SK-N-MC (cell line): Measurements from ENCODE around the gene ZP1.

ENCODE experiments used
- DNase-seq: peaks from one replicate; pipeline ENCODE4 v3.0.0-alpha.2; 2011; ENCODE audit warnings: low read depth, low spot score
- H3K27ac ChIP-seq: fragments of 200-600 bp; sonication (generic); 2 replicates; pipeline ENCODE4 v1.5.1; 2016; ENCODE audit warnings: mixed run types
- H3K36me3 ChIP-seq: fragments of 200-600 bp; sonication (generic); 2 replicates; pipeline ENCODE4 v1.6.1; 2017; ENCODE audit warnings: antibody characterized with exemption, low read length, mixed read lengths; ENCODE audit not compliant: insufficient read depth
- H3K4me3 ChIP-seq: fragments of 200-600 bp; sonication (generic); 2 replicates; pipeline ENCODE4 v1.5.1; 2016
- H3K9ac ChIP-seq: fragments of 200-600 bp; sonication (generic); 2 replicates; pipeline ENCODE4 v1.8.0; 2017; ENCODE audit warnings: mixed run types, mixed read lengths; ENCODE audit not compliant: insufficient read length
- H3K9me3 ChIP-seq: fragments of 200-600 bp; sonication (generic); 2 replicates; pipeline ENCODE4 v1.6.1; 2017; ENCODE audit warnings: low read depth, mild to moderate bottlenecking, antibody characterized with exemption, low read length, moderate library complexity, mixed read lengths
- EZH2 ChIP-seq: fragments of 200-600 bp; sonication (generic); IDR thresholded peaks from one replicate; pipeline ENCODE4 v1.6.1; 2017; ENCODE audit warnings: antibody characterized with exemption
- FOXP2 ChIP-seq: optimal IDR thresholded peaks from 2 replicates; pipeline ENCODE3; 2011; ENCODE audit warnings: mild to moderate bottlenecking, moderate library complexity; ENCODE audit not compliant: insufficient read depth; ENCODE audit errors: extremely low read length, control extremely low read depth
- POLR2AphosphoS5 ChIP-seq: IDR thresholded peaks from 2 replicates; pipeline ENCODE4 v1.6.1; 2012; ENCODE audit warnings: mild to moderate bottlenecking, low read depth, low read length, borderline replicate concordance

ZP1 gene

GRCh38 chr11:60831501-60832079, 35.8 kb upstream of the ZP1 start:
- no peak overlapping the region for H3K4me3 ChIP-seq
- no peak for DNase-seq
- H3K9ac ChIP-seq, result no peak overlapping the region
- no peak overlapping the region for H3K27ac ChIP-seq
- TF ChIP-seq FOXP2 (no peak), POLR2AphosphoS5 (no peak), EZH2 (no peak)
- H3K9me3 ChIP-seq, result no peaks in the 10 kb centered on the region
- H3K36me3 ChIP-seq, result no peaks in the 10 kb centered on the region

DNA sequence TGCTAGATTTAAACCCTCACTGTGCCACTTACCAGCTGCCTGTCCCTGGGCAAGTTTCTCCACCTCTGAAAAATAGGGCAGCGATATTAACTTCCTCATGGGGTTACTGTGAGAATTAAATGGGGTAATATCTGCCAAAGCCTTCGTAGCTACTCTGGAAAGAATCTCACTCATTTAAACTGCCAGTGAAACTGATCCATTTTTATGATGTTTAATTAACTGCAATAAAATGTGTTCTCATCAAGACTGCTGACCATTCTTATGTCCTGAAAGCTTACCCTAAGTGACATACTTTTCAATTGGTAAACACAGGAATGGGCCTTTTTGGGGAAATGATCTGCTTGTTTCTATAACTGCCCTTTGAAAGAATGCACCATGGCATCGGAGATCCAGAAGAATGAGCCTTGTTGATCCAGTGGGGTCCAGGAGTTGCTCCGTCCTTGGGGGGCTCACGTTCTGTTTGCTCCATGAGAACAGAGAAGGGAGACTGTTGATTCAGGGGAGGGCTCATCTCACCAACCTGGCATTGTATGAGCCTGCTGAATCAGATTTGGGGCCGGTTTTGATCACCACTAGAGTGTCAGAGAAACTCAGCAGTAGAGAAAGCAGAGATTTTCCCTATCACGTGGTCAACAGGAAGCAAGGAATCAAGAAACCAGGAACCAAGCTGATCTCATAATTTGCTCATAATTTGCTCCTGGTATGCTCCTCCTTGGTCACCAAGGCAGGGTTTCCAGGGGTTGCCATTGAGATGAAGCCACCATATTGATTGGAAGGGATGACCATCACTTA, 32.4 kb upstream of the ZP1 start:
- no peak for TF ChIP-seq EZH2
- H3K9me3 ChIP-seq, result no peaks in the 10 kb centered on the region
- DNase-seq, result no peak
- no peak overlapping the region for H3K9ac ChIP-seq
- H3K4me3 ChIP-seq, result no peak overlapping the region
- no peak overlapping the region for H3K27ac ChIP-seq
- no peaks in the 10 kb centered on the region for H3K36me3 ChIP-seq

DNA sequence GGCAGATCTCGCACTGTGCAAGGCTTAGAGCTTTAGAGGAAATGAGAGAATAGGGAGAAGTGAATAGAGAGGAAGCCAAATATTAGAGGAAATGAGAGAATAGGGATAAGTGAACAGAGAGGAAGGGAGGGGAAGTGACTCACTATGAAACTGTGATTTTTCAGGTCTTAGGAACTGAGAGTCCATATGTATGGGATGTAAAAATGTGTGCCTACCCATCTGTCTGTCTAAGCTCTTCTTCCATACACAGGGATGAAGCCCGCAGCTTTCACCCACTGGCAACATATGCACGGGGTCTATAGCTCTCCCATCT, 31.9 kb upstream of the ZP1 start:
- Histone ChIP-seq H3K4me3 (no peak overlapping the region), H3K9ac (no peak overlapping the region)
- TF ChIP-seq FOXP2 (no peak), EZH2 (no peak), POLR2AphosphoS5 (no peak)

DNA sequence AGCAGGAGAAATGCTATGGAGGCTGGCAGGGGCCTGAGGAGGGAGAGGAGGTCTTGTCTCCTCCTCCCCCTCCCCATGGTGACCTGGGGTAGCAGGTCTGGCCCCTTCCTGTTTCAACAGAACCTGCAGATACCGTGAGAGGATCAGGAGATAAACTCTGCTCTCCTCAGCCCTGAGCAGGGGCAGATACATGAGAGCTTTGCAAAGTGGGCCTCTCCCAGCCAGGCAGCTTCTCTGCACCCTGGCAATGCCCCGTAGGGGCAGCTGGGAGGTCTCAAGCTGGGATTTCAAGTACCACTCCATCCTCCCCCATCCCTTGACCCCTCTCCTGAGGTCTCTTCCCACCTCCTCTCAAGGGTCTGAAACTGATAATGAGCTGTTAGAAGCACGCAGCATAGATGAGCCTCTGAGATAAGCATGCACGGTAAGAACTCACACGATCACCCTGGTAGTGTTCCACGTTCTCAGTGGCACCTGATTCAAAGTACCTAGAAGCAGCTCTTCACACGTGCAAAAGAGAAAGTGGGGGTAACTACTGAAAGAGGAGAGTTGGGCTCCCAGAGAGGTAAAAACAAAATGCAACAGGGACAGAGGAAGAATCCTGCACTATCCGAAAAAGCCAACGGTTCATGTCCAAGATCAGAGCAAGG, 30.4 kb upstream of the ZP1 start:
- DNase-seq, result no peak
- TF ChIP-seq EZH2, result no peak
- TF ChIP-seq POLR2AphosphoS5, result no peak
- TF ChIP-seq FOXP2, result no peak
- Histone ChIP-seq H3K36me3 (no peaks in the 10 kb centered on the region), H3K4me3 (no peak overlapping the region), H3K27ac (no peak overlapping the region), H3K9me3 (no peaks in the 10 kb centered on the region), H3K9ac (no peak overlapping the region)

More for the DNA sequence above, 31.9 kb upstream of the ZP1 start:
- Histone ChIP-seq H3K36me3 (no peaks in the 10 kb centered on the region), H3K9me3 (no peaks in the 10 kb centered on the region), H3K27ac (no peak overlapping the region)
- DNase-seq, result no peak

GRCh38 chr11:60838132-60838531, 29.2 kb upstream of the ZP1 start:
- Histone ChIP-seq H3K9ac (no peak overlapping the region), H3K27ac (no peak overlapping the region), H3K9me3 (no peaks in the 10 kb centered on the region), H3K4me3 (no peak overlapping the region), H3K36me3 (no peaks in the 10 kb centered on the region)
- DNase-seq, result no peak
- TF ChIP-seq EZH2 (no peak), POLR2AphosphoS5 (no peak), FOXP2 (no peak)

DNA sequence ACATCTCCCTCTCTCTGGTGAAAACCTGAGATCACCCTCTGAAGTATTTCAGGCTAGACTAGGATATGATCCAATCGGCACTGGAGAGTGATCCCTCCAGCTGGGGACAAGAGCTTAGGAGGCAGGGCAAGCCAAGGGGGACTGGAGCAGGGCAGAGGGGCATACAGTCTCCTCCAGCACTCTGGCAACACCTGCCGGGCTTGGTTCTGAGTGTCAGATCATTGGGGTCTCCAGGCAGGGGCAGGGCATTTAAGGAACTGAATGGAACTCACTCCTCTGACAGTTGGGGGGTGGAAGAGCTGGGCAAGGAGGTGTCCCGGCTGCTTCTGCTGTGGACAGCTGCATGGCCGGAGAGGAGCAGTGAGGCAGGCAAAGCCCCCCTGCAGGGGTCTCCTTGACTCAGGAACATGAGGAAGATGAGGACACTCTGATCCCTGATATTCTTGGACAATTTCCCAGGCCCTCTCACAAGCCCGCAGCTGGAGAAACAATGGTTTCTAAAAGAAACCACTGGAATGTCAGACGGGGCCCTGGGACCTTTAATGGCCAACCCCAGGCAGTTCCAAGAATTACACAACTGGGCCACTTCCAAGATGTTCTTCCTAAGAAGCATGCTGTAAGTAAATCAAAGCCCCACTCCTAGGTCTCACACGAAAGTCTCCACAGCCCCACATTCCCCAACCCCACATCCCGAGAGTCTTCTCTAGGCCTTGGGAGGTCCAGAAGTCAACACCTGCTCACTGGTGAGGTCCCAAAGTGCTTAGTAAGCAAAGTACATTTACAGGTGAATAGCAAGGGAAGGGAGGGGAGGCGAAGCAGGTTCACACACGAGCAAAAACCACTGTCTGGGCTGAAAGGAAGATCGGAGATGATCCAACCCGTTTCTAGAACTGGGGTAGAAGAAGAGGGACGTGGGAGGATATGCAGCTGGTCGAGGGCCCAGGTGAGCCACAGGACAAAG, 26.6 kb upstream of the ZP1 start:
- H3K27ac ChIP-seq, result no peak overlapping the region; the same call in 1 of the 2 replicates
- no peak for DNase-seq
- peaks cover 5% of the 10 kb centered on the region; the same call in 1 of the 2 replicates for H3K36me3 ChIP-seq
- H3K4me3 ChIP-seq, result no peak overlapping the region
- no peaks in the 10 kb centered on the region for H3K9me3 ChIP-seq
- H3K9ac ChIP-seq, result no peak overlapping the region
- TF ChIP-seq FOXP2 (no peak), POLR2AphosphoS5 (no peak), EZH2 (no peak)

DNA sequence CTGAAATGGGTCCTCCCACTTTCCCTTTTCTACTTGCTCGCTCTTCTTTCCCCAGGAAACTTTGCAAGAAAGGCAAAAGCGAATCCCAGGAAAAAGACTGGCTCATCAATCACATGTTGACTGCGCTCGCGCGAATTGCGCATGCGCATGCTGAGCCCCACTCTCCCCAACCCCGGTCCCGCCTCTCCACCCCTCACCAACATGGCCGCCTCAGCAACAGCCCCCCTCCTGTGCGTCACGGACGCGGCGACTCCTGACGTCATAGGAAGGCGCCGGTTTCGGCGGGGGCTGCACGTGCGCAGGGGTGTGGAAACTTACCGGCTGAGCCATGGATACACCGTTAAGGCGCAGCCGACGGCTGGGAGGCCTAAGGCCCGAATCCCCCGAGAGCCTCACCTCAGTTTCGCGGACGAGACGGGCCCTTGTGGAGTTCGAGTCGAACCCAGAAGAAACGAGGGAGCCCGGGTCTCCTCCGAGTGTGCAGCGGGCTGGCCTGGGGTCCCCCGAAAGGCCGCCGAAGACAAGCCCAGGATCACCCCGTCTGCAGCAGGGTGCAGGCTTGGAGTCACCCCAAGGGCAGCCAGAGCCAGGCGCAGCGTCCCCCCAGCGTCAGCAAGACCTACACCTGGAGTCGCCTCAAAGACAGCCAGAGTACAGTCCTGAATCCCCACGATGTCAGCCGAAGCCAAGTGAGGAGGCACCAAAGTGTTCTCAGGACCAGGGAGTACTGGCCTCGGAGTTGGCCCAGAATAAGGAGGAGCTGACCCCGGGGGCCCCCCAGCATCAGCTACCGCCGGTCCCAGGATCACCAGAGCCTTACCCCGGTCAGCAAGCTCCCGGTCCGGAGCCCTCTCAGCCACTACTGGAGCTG, 25.3 kb upstream of the ZP1 start, which contains the start of gene CCDC86:
Gene CCDC86 (plus strand): TSS at position 317 of the 871 bp plus-strand sequence. CDS start 12 bp downstream, at position 329.
- DNase-seq, result peak; percentile 64
- peak; percentile 81 for TF ChIP-seq FOXP2
- peak; percentile 72; the same call in 1 of the 2 replicates for TF ChIP-seq POLR2AphosphoS5
- no peak for TF ChIP-seq EZH2

More for the DNA sequence above, 25.3 kb upstream of the ZP1 start, which contains the start of gene CCDC86:
- Histone ChIP-seq H3K9ac (peak within 1 kb of the TSS; percentile 94), H3K4me3 (peak within 1 kb of the TSS; percentile 97), H3K9me3 (no peaks in the 10 kb centered on the region), H3K27ac (peak within 1 kb of the TSS; percentile 75), H3K36me3 (peaks cover 5% of the 10 kb centered on the region; the same call in 1 of the 2 replicates)
